Fibroblast of skin of right quadriceps (primary cell): ENCODE data around the gene CNOT1.
A peak's percentile ranks its signal among the peaks of the same experiment; 100 is the strongest.
"Not testable (repeated sequence)": the region's sequence is repeated elsewhere in the genome, so short reads cannot be mapped to it uniquely, and the experiment has no call there.

ENCODE experiments used
- DNase-seq: peaks from one replicate; pipeline ENCODE4 v3.0.0-alpha.2; 2013

CNOT1 gene

DNA sequence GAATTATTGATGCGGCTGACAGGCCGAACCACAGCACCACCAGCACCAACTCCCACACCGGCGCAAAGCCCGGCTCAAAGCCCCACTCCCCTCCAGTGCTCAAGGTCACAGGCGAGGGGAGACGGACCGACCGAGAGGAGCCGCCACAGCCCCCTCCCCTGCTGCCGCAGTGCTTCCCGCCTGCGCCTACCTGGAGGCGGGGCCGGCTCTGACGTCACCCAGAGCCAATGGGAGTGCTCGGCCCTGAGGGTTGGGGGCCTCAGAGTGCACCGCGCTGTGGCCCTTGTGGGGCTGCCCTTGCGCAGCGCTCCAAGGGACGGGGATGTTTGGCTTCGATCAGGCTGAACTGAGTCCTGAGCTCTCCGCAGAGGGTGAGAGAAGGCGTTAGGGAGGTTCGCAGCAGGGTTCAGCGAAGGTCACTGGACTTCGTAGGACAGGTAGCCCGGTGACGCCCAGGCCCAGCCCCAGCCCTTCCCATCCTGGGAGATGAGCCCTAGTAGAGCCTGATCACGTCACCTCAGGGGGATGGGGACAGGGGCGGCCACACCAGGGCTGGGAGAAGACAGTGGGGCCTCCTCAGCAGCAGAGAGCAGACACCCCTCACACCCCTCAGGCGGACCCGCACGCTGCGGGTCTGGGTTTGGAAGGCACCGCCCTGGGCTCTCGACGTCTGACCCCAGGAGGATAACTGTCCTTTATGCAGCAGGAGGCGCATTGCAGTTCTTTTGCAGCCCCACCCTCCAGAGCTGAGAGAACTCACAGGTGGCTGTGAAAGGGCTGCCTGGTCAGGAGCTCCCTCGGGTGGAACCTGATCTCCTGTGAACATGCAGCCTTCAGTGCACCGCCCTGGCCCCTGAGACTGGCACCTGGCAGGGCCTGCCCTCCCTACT lies 128.1 kb downstream of the CNOT1 start:
- no peak for DNase-seq

DNA sequence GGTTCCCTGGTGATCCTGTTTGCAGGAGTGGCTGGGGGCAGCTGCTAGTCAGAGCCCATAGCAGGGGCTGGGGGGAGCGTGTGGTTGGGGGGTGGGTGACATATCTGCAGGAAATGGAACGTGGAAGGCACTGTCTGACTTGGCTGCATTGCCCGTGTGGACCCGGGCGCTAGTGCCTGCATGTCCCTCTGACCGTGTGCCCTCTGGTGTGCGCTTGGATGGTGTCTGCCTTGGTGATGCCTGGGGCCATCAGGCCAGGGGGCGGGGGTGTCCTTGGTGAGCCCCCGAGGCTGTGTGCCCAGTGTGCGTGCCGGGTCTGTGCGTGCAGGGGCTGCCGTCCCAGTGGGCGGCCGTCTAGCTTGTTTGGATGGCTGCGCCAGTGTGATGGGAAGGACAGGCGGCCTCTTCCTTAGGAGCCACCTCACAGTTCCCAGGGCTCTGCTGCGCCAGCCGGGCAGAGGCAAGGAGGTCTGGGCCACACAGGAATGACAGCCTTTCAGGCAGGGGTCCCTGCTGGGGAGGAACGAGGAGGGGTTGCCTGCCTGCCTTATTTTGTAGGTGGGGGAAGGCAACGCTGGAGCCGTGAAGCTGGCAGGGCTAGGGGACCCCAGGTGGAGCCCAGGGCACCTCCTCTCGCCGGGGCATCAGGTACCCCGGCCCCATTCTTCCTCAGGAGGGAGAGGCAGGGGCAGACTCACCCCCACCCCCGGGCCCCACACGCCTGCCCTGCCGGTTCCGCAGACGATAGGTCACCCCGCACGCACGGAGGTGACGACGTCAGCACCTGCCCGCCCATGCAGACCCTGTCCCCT lies 129.0 kb downstream of the CNOT1 start:
- no peak for DNase-seq

DNA sequence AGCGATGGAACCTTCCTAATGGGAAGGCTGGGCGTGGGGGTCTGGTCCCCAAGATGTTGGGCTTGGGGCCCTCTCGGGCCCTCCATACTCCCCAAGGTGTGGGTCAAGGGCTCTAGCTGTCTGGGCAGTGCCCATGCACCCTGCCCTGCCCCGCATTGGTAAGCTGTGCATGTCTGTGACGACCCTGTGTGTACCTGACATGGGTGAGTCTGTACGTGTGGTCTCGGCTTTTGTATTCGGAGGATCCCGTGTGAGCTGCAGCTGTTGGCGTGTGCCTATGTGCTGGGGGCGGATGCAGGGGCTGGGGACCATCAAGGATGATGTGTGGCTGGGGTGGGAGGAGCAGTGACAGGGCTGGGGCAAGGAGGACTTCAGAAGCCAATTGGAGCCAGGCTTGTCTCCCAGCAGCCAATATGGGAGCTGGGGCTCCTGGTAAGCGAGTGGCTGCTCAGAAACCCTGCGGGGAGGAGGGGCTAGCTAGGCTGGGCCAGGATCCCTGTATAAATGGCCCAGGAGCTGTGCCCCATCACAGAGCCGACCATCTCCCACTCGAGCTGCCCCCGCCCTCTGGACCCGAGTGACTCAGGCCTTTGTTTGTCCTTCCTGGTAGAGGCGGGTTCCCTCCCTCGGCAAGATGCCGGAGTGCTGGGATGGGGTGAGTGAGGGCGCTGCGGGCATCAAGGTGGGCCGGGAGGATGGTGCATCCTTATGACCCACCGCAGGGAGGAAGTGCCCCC lies 129.8 kb downstream of the CNOT1 start, which contains the start of gene NDRG4:
Gene NDRG4, plus strand, starts transcription at position 529 of the 737 bp plus-strand sequence. Its CDS starts 106 bp downstream, at position 635.
- DNase-seq, result peak; percentile 89

DNA sequence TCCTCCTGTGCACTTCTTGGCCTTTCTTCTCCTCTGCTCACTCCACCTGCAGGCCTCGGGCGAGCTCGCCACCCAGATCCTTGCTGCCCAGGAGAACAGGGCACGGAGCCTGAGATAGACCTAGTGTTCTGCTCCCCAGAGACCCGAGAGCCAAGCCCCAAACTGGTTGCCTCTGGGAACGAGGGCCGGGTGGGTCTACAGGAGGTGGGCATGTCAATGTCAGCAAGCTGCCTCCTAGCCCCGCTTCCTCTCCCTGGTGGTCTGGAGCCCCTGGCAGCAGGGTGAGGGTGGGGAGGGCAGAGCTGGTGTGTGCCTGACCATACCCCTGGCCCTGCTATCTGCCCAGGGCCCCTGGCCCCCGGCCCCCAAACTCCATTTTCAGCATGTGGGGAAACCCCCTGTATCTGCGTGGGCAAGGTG lies 130.5 kb downstream of the CNOT1 start:
- DNase-seq, result no peak

DNA sequence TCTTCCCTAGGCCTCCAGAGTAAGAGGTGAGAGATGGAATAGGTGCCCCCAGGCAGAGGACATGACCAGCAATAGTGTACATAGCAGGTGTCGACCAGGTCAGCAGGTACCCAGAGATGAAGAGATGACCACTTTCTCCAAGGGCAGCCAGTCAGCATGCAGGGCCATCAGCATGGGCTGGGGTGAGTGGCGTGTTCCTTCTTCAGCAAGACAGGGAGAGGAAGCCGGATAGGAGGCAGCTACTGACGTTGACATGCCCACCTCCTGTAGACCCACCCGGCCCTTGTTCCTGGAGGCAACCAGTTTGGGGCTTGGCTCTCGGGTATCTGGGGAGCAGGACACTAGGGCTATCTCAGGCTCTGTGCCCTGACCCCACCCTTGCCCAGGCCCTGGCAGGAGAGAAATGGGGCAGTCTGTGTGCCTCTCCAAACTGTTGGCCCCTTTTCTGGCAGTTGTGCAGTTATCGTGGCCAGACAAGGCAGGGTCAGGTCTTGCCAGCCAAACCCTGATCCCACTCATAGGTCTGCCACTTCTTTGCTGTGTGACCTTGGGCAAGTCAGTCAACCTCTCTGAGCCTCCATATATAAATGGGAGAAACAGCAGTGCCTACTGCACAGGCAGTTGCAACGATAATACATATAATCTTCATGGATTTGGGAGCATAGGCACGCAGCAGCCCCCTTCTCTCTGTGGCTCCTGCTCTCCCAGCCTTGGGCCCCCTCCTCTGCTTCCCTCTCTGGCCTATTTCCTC lies 131.1 kb downstream of the CNOT1 start:
- DNase-seq, result no peak

DNA sequence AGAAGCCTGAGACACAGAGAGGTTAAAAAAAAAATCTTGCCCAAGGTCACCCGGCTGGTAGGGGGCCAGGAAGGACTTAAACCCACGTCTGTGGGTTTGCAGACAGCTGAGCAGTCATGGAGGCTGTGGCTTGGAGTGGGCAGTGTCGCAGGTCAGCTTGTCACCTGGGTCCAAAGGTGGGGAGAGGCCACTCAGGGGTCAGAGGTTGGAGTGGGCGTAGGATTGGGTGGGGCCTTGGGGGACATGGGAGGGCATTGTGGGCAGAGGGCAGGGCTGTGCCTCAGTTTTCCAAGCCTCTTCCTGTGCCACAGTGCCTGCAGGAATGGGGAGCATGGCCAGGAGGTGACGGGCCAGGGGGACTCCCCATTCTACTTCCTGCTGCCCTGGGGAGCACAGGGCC lies 131.7 kb downstream of the CNOT1 start:
- no peak for DNase-seq

DNA sequence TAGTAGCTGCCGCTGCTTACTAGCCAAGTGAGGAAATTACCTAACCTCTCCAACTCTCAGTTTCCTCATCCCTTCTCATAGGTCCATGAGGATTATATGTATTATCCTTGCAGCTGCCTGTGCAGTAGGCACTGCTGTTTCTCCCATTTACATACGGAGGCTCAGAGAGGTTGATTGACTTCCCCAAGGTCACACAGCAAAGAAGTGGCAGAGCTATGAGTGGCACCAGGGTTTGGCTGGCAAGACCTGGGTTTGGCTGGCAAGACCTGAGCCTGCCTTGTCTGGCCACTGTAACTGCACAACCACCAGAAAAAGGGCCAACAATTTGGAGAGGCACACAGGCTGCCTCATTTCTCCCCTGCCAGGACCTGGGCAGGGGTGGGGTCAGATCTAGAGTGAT lies 132.2 kb downstream of the CNOT1 start:
- no peak for DNase-seq

DNA sequence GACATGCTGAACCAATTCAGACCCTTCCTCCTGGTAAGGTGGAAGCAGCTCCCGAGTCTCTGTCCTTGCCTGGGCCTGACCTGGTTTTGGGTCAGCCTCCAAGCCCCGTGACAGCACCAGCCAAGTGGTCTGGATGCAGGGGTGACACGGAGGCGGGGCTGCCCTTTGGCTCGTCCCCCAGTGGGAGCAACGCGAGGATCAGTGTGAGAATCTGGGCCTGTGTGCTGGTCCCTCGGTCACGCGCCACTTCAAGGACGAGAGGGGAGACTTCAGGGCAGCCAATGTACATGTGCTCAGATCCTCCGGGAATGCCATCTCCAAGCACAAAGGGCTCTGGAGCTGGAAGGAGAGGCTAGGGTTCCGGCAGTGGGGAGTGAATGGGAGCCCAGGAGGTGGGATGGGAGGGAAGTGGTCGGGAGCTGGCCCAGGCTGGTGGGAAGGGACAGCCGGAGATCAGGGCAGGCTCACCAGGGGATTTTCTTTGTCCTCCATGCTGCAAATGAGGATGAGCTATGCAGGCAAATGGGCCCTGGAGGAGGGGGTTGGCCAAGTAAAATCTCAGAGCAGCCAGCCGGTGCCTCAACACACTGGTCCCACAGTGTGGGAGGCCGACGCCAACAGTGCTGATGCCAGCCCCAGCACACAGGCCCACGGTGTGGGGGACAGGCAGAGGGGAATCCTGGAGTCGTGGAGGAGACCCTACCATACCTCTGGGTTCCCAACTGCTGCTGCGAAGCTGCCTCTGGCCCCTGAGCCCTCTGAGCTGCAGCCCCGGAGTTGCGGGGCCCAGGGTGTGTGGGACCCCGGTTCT lies 133.9 kb downstream of the CNOT1 start:
- no peak for DNase-seq

DNA sequence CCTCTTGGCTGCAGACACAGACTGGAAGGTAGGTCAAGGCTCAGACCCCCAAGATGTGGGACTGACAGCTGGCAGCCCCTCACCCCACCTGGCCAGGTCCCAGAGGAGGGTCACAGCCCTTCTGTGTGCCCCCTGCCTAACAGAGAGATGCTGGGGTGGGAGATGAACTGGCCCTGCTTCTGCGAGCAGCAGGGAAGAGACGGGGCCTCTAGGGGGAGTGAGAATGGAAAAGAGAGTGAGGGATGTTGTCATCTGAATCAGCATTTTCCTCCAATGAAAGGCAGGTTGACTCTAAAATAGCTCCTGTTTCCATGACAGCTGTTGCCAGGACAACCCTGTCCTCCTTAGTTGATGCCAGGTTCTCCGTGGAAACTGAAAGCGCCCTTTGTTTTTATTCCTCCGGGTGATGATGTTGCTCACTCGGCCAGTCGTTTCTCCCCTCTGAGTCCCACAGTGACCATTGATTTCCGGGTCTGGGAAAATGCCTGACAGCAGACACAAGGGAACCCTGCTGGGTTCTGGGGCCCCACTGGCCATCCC lies 134.6 kb downstream of the CNOT1 start:
- peak; percentile 92 for DNase-seq

DNA sequence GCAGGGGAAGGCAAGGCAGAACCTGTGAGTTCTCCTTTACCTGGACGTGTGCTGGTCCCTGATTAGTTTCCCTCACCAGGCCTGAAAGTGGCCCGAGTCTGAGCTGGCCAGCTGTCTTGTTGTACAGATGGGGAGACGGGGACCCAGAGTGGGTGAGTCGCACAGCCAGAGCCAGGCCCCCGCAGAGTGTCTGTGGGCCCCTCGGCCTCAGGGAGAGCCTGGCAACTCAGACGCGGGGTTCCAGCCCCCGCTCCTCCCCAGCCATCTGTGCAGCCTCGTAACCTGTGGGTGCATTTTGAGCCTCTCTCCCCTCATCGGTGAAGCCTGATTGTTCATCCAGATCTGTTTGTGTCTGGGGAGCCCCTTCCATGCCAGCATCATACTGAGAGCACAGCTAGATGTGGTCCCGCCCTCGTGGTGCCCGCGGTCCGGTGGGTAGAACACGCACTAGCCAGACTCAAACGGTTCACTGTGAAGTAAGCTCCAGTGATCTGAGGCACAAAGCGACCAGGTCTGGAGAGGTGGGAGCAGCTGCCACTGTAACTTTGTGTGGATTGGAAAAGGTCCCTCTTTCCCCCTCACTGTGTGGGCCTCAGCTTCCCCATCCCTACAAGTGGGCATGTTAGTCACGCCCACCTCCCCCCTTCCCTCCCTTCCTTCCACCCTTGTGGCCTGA lies 135.7 kb downstream of the CNOT1 start:
- no peak for DNase-seq

DNA sequence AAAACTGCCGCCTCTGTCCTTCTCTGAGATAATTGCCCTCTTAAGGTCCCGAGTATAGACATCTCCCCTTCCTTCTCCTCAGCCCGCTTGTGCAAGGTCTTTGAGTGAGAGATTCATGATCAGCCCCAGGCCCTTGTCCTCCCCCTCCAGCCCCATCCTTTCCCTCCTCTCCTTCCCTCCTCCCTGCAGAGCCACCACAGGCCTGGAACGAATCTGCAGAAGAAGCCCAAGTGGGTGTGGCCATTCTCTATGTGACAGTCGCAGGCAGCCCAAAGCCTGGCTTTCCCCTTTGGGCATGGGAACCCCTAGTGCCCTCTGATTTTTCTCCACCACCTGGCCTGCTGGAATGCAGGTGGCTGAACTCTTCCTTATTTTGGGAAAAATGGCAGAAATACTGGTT lies 136.9 kb downstream of the CNOT1 start:
- DNase-seq, result no peak

DNA sequence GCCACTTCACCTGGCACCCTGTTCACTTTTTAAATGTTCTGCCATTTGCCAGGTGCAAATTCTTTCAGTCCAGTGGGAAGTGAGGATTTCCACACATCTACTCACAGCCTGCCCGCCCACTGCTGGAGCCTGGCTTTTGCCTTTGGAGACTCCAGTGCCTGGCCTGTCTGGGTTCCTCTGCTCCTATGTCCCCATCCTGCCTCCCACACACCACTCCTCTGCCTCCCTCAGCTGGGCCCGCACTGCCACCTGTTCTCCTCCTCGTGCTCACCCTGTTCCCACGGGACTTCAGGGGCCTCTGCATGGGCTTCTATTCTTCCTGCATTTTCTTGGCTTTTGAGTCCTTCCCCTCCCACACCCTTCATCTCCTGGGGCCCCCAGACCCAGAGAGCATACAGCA lies 137.6 kb downstream of the CNOT1 start:
- DNase-seq, result no peak

DNA sequence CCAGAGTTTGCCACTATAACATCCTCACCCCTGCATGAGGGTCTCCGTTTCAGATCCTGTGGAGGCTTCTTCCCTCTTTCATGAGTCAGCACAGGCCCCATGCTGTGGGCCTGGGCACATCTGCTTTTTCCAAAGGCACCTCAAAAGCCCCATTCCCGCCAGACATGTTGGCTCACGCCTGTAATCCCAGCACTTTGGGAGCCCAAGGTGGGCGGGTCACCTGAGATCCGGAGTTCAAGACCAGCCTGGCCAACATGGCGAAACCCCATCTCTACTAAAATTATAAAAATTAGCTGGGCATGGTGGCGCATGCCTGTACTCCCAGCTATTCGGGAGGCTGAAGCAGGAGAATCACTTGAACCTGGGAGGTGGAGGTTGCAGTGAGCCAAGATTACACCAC lies 139.1 kb downstream of the CNOT1 start:
- not testable (repeated sequence) for DNase-seq

DNA sequence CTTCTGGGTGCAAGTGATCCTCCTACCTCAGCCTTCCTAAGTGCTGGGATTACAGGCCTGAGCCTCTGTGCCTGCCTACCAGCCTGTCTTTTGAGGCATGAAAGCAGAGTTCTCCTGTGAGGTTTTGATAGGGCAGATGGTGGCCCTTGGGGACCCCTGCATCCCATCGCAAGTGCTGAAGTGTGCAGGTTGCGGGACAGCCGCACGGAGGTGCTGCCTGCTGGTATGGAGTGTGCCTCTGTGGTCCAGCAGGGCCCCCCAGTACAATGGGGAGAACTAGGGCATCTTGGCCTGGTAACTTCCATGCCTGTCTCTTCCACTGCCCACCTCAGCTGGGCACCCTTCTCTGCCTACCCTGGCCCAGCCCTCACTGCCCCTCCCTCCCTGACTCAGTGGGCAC lies 139.6 kb downstream of the CNOT1 start:
- no peak for DNase-seq

DNA sequence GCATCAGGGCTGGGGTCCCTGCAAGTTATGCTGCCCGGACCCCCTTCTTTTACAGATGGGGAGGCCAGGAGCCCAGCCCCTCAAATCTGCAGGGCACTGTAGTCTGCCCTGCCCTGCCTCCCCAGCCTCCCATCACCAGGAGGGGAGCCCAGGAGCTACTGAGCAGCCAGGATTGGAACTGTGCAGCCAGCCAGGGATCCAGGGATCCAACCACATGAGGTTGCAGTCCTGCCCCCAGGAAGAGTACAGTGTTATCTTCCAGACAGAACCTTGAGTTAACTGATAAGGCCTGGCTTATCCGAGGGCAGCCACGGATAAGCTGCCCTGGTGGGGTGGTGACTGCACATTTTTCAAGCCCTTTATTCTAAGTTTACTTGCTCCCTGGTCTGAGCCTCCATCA lies 141.1 kb downstream of the CNOT1 start:
- no peak for DNase-seq

DNA sequence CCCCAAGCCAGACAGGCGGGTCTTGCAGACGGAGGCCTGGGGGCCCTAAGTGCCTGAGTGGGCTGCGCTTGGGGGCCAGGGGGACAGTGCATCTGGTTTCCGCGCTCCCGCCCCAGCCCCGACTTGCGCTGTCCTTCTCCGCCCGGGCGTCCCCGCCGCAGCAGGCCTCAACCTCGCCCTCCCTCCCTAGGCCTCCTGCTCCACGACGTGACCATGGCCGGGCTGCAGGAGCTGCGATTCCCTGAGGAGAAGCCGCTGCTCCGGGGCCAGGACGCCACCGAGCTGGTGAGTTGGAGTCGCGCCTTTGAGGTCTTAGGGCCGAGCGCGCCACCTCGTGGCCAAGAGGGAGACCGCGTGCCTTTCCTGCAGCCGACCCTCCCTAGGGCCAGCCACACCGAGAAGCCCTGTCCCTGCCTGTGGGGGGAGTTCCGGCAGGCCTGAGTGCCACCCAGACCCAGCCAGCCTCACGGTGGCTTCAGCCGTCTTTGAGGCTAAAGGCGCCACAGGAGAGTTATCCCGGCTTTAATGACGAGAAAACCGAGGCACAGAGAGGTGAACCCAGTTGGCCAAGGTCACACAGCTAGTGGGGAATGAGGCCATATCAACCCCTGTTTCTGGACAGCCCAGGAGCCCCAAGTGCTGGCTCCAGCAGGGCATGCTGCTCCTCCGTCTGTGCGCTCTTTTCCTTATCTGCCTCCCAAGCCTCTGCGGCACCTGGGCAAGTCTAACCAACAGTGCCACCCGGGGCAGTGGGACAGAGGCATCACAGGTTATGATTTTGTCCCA lies 141.9 kb downstream of the CNOT1 start:
- peak; percentile 70 for DNase-seq

DNA sequence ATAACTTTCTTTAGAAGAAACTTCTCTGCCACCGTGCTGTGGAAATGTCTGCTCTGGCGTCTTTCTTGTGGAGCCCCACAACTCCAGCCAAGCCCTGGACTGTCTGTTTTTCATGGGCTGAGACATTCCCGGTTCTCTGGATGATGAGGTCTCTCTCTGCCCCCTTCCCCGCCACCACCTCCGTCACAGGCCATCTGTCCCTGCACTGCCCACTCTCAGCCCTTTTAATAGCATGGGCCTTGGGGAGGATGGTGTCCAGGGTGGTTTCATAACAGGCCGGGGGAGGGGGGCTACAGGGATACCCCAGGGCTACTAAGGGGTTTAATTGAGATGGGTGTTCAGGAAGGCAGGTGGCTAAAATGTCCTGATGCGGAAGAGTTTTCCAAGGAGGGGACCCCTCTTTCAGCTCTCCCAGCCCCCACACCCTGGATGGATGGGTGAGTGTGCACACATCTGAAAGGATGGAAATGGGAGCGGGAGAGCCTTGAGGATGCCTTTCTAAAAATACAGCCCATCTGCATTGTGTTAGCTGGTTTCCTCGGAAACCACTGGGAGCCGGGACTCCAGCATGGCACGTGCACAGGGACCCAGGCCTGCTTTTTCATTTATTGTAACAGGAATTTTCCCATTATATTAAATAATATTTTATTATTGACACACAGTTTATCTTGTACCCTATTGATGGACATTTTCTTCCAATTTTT lies 144.3 kb downstream of the CNOT1 start:
- no peak for DNase-seq

DNA sequence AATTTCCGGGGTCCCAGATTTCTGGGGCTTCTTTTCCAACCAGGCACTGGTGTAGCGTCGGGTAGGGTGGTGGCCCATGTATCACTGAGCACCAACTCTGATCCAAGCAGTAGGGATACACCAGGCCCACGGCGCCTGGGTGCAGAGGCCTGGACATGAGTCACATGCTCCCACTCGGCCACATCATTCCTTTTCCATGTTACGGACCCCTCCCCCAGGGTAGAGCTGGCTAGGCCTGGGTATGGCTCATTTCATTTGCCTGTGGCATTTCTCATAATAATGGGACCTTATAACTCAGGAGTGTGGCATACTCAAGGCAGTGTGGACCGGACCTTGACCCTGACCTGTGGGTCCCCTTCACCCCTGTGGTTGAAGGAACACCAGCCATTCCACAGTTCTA lies 147.7 kb downstream of the CNOT1 start:
- DNase-seq, result no peak

DNA sequence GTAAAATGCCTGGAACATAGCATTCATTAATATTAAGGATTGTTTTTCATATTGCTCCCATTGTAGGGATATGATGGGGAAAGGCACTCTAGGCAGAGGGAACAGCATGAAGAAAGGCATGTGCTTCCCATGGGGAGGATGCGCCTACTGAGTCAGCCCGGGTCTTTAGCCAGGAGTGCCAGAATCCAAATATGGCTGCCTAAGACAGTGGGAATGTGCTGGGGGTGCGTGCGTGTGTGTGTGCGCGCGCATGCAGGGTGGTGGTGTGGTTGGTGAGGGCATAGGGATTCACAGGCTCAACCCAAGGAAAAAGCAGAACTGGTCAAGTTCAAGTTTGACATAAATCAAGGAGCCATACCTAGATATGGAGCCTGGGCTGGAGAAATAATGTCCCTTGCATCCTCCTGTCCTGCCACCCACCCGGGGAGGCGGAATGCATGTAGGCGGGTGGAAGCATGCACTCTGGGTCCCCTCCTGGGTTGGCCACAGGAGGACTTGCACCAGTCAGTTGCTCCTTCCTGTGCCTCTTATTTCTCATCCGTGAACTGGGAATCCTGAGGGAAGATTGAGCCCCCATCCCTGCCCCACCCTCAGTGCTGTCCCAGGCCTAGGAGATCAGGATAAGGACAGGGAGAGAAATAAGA lies 148.3 kb downstream of the CNOT1 start:
- DNase-seq, result no peak
